COR-L47 (cell line): ENCODE results near the gene TNKS2.

Experiments
- DNase-seq: peaks from one replicate; lab custom pipeline; 2025; lab: John Stamatoyannopoulos, UW

Gene TNKS2

GRCh38 chr10:91908337-91909116 is 110.3 kb downstream of the TNKS2 start:
- DNase-seq, result peak; percentile 61

- DNase-seq, result peak; percentile 34
These were observed 111.0 kb downstream of the TNKS2 start, which contains the start of gene FGFBP3 for GRCh38 chr10:91909117-91909677. FGFBP3 (minus strand) TSS chr10:91909486; CDS start chr10:91908969, 517 bp downstream.

- no peak for DNase-seq
These were observed 112.2 kb downstream of the TNKS2 start for GRCh38 chr10:91910467-91910866.
